Measurements from ENCODE around the gene RPS13.
"Not testable (repeated sequence)": the region's sequence is repeated elsewhere in the genome, so short reads cannot be mapped to it uniquely, and the experiment has no call there.

RPS13 gene

DNA sequence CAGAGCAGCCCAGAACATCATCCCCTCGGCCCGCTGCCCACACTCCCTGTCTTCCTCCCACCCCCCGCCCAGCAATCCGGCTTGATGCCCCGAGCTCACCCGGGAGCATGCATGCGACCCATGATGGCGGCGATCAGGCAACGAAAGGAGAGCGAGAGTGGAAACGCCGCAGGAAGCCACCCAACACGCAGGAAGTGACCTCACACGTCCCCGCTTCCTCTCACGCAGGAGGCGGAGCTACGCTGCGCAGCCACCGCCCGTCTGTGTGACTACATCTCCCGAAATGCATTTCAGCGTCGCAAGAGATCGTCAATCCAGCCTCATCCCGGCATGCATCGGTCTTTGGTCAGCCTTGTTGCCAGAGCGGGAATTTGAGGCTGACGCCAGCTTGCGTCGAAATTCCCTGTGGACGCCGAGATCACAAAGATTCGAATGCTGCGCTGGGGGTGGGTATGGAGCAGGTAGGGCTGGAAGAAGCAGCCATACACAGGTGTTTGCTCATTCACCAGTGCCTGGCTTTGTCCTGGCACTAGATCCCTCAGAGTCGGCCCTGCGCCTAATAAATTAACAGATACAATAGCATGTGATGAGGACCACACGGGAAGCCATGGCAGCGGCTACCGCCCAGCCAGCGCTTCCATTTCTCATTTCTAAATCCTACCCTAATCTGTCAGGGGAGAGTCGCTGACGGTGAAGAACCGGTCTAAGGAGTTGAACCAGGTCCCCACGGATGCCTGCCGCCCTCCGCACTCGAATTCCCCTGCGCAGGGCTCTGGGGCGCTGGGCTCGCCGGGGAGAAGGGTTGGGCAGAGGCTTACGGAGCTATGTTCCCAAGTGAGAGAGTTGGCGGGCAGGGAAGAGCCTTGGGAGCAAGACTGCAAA is at the start of gene RPS13:
TSS of gene RPS13 (minus strand) at position 148 of the 882 bp plus-strand sequence. CDS start at position 122, 26 bp downstream.
- TF ChIP-seq, protein P1, sequence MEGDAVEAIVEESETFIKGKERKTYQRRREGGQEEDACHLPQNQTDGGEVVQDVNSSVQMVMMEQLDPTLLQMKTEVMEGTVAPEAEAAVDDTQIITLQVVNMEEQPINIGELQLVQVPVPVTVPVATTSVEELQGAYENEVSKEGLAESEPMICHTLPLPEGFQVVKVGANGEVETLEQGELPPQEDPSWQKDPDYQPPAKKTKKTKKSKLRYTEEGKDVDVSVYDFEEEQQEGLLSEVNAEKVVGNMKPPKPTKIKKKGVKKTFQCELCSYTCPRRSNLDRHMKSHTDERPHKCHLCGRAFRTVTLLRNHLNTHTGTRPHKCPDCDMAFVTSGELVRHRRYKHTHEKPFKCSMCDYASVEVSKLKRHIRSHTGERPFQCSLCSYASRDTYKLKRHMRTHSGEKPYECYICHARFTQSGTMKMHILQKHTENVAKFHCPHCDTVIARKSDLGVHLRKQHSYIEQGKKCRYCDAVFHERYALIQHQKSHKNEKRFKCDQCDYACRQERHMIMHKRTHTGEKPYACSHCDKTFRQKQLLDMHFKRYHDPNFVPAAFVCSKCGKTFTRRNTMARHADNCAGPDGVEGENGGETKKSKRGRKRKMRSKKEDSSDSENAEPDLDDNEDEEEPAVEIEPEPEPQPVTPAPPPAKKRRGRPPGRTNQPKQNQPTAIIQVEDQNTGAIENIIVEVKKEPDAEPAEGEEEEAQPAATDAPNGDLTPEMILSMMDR (IDR thresholded peaks at IDR 0.05; ENCODE audit: low read depth, low read length): no peak

DNA sequence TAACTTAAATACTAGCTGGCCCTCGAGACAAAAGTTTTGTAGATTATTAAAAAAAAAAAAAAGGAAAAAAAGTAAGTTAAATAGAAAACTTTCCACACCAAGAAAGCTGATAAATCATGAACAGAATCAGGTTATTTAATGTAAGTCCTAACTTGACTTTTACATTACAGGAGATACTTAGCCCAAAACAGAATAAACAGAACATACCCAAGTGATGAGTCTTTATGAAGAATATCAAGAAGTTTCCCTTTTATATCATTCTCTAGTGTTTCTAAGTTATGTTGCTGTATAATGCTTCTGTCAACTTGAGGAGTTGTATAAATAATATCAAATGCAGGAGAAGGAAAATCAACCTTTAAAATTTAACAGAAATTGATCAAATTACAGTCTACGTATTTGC is 44.5 kb upstream of the RPS13 start:
- TF ChIP-seq, protein P1 (IDR thresholded peaks at IDR 0.05; ENCODE audit: low read depth, low read length): no peak
- H3K4me3 ChIP-seq (ENCODE audit: low read depth, low read length): no peak overlapping the region

More for the DNA sequence above, at the start of gene RPS13:
- H3K4me3 ChIP-seq (ENCODE audit: low read depth, low read length): peak within 1 kb of the TSS; percentile 86

- no peak overlapping the region for H3K4me3 ChIP-seq (ENCODE audit: low read depth, low read length)
- TF ChIP-seq, protein P1 (IDR thresholded peaks at IDR 0.05; ENCODE audit: low read depth, low read length): no peak
Measured at GRCh38 chr11:17117262-17117661, 39.8 kb upstream of the RPS13 start.

DNA sequence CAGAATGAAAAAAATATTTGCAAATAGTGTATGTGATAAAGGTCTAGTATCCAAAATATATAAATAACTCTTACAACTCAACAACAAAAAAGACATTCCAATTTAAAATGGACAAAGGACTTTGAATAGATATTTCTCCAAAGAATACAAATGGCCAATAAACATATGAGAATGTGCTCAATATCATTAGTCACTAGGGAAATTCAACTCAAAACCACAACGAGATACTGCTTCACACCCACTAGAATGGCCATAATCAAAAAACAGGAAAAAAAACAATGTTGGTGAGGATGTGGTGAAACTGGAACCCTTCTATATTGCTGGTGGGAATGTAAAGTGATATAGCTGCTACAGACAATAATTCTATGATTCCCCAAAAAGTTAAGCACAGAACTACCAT is 38.6 kb upstream of the RPS13 start:
- TF ChIP-seq, protein P1 (IDR thresholded peaks at IDR 0.05; ENCODE audit: low read depth, low read length): no peak
- H3K4me3 ChIP-seq (ENCODE audit: low read depth, low read length): no peak overlapping the region

DNA sequence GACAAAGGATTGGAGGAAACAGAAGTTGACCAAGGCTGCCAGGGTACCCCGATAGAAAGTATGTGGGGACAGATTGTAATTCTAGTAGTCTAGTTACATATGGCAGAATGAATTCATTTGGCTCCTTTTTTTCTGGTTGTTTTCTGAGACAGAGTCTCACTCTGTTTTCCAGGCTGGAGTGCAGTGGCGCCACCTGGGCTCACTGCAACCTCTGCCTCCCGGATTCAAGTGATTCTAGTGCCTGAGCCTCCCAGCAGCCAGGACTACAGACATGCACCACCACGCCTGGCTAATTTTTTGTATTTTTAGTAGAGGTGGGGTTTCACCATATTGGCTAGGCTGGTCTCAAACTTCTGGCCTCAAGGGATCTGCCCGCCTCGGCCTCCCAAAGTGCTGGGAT is 30.3 kb upstream of the RPS13 start:
- H3K4me3 ChIP-seq (ENCODE audit: low read depth, low read length): not testable (repeated sequence)
- TF ChIP-seq, protein P1 (IDR thresholded peaks at IDR 0.05; ENCODE audit: low read depth, low read length): 0 out of 2 replicates have a peak, but pooled peaks have one; percentile 15

- not testable (repeated sequence) for H3K4me3 ChIP-seq (ENCODE audit: low read depth, low read length)
Measured at GRCh38 chr11:17105404-17106040, 28.1 kb upstream of the RPS13 start.

GRCh38 chr11:17102462-17102861 is 25.0 kb upstream of the RPS13 start:
- no peak overlapping the region for H3K4me3 ChIP-seq (ENCODE audit: low read depth, low read length)
- TF ChIP-seq, protein P1 (IDR thresholded peaks at IDR 0.05; ENCODE audit: low read depth, low read length): no peak

All from WI38 (cell line).